Right ventricle myocardium inferior (tissue), 1 donor: Measurements from ENCODE around the gene IKZF2. TPM values are rescaled to one million over a fixed set of nuclear protein-coding genes. Genes with fewer than 3 reads are reported as not detected.

Source experiments
- ATAC-seq: fragments of 200-7000 bp; cut with Tn5 transposase; one replicate; pipeline ENCODE4 v1.9.1; 2020; ENCODE audit warnings: mild to moderate bottlenecking, moderate library complexity
- DNase-seq: peaks from one replicate; pipeline ENCODE4 v3.0.0; 2021; ENCODE audit errors: missing footprints
- intact Hi-C: fragments of 100-400 bp; cut with DNase I; formaldehyde crosslinking; loops from one replicate; pipeline ENCODE4 v1.11.0; 2022
- total RNA-seq: library from RNA; stranded (reverse); fragmentation: NEBNext Ultra II Directional; extraction: Animal tissue kit (Norgen Biotek cat#: 25700); gene quantifications from one replicate; pipeline ENCODE4 v1.2.1, GENCODE V29; 2021
- donor health status: DM: no; HTN: yes; CAD: no; lungs with severe emphysema.

The IKZF2 gene
- total RNA-seq, 1 donor from 2014 or later: 4.7 TPM

DNA sequence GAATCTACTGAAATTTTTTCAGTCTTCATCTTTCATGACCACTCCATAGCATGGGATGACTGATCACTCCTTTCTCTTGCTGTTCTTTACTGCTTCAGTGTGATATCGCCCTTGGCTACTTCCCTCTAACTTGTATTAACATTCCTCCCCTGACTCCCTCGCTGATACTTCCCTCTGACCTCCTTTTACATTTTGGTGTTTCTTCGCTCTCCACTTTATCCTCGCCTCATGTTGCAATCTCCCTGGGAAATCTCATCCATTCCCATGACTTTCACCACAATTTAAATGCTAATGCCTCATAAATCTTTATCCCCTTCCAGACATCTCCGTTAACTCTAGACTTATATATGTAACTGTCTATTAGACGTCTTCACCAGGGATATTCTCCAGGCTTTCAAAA, 167.3 kb downstream of the IKZF2 start:
- intact Hi-C loops: no loop called here
- DNase-seq (no peak), ATAC-seq (no peak)

DNA sequence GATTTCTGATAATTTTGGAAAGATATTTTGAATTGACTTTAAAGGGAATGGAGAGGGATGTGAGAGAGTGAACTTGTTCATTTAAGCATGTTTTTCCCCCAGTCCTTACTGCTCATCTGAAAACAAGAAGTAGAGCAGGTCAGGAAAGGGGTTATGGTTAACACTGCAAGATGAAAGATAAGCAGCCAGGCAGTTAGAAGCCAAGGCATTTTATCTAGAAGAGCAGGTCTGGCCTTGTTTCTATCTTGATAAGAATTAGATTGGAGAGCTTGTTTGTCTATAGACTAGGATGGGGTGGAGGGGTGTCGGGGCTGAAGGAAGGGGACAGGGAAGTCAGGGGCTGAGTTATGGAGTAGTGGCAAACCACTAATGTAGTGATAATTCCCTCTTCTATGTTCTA, 171.6 kb downstream of the IKZF2 start:
- DNase-seq (no peak), ATAC-seq (no peak)
- intact Hi-C loops: no loop called here

DNA sequence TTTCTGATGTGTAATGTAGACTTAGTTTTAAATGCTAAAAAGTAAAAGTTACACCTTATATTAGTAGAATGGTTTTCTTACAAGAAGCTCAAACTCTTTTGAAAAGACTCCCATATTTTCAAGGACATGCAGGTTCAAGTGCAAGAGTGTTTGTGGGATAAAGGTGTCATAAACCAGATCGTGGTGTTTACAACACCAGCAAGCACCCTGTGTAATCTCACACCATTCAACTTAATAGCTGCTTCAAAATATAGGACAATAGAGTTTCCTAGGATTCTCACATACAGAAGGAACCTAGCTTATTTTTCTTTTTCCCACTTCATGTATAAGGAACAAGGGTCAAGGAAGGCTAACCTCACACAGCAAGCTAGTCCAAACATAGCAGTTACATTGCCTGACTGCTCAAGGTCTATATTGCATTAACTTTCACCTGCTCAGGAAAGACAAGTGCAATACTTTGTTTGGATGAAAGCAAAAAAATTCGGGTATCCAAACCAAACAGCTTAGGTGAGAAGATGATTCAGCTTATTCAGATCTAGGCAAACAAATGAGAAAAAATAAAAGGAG, 172.3 kb downstream of the IKZF2 start:
- ATAC-seq (no peak), DNase-seq (no peak)
- intact Hi-C loops: no loop called here

DNA sequence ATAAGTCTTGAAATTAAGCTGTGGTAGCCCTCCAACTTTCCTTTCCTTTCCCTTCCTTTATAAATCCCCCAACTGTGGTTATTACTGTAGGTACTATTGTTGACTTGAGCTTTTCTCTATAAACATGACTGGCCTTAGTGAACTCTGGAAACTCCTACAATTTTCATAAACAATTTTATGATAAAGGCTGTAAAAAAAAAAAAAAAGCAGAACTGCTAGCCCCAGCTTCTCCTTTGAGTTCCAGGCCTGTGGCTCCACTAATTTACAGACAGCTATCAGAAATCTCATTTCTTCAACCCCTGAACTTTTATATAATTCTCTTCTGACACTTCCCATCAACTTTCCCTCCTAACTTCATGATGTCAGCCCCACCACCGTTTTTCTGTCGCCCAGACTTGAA, 174.3 kb downstream of the IKZF2 start:
- ATAC-seq (no peak), DNase-seq (no peak)
- intact Hi-C loops: no loop called here

DNA sequence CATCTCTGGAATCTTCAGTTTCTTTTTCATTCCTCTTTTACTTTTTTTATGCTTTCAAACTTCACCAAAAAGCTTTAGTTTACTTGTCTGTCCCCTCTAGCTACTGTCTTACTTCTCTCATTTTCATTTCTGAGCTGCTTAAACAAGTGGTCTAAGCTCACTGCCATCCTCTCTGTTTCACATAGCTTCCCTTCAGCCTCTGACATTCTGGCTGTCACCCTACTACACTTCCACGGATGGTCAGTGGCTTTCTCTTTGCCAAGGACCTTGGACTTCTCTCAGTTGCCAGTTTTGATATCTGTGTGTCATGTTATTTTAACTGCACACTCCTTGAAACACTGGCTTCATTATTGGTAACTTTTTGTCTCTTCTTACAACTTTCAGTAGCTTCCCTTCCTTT, 176.1 kb downstream of the IKZF2 start:
- ATAC-seq (peak; percentile 56), DNase-seq (no peak)
- intact Hi-C loops: no loop called here

DNA sequence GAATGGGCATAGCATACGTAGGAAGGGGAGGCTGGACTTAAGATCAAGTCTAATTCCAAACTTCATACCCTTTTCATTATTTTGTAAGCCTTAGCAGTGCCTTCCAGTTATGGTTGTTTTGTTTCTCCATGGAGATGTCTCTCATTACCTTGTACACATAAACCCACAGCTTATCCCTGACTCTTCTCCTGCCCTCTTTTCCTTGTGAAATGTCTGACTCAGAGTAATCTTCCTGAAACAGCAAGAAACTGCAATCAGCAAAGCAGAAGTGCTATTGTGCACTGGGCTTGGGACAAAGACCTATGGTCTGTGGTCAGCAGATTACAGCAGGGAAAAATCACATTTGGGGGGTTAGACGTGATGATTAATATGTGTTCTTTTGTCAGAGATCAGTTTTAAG, 176.7 kb downstream of the IKZF2 start:
- intact Hi-C loops: no loop called here
- DNase-seq (no peak), ATAC-seq (no peak)

DNA sequence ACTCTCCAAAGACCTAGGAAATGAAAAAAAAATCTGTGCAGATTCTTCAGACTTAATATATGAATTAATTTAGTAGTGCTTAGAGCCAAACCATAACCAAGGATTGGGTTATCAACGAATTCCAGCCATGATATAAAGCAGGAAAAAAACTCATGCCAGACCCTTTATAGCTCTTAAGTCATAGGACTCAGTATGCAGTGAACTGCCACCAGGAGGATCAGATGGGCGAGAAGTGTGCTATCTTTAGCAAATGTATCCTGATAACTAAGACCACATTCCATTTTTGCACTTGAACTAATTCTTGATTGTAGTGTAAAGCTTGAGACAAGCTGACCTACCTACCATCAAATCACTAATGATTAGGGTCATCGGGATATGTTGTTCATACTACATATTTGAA, 178.1 kb downstream of the IKZF2 start:
- DNase-seq (no peak), ATAC-seq (no peak)
- intact Hi-C loops: no loop called here

DNA sequence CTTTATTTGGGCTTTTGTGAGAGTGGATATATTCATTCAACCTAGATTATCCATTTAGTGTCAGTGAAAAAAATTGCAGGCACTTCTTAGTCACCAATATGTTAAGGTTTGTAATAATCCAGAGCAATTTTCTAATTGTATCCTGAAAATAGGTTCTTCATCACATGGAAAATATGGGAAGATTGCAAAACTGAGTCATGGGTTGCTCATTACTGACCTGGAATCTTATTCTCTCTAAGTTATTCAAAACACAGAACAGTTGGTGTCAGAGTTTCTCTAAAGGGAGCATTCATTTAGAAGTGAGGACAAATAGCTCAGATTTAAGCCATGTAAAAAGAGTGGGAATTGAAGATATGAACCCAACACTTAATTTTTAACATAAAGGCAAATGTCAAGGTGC, 181.3 kb downstream of the IKZF2 start:
- ATAC-seq: no peak
- intact Hi-C loops: no loop called here

DNA sequence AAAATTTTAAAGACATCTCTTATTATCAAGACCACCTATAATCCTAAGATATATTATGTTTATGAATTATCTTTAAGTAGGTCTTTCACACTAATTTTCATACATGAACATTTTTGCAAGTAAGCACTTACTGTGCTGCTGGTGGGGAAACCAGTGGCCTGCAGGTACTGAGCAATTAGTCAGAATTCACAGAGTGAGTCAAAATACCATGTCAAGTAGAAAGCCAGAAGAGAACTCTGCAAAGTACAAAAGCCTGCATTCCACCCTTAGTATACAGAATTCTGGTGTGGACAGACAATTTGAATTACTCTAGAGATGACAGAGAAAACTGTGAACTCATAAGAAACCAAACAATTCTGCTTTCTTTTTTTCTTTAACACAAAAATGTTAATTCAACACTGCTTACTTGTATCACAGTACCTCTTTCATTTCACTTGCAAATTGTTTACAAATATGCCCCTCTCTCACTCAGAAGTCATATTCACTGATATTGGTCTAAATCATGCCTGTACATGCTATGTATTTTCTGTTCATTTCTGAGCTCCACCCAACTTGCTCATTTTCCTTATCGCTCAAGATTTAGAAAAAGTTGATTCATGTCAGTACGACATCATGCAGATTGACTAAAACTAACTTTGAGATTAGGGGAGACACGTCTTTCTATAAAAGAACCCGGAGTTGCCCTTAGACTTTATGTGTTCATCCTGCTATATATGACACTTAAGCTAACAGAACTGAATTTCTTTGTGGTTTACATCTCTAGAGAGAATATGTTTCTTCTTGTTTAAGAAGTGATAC, 182.9 kb downstream of the IKZF2 start:
- intact Hi-C loops: no loop called here
- DNase-seq: no peak
- no peak for ATAC-seq

More for the DNA sequence above, 181.3 kb downstream of the IKZF2 start:
- DNase-seq: no peak

DNA sequence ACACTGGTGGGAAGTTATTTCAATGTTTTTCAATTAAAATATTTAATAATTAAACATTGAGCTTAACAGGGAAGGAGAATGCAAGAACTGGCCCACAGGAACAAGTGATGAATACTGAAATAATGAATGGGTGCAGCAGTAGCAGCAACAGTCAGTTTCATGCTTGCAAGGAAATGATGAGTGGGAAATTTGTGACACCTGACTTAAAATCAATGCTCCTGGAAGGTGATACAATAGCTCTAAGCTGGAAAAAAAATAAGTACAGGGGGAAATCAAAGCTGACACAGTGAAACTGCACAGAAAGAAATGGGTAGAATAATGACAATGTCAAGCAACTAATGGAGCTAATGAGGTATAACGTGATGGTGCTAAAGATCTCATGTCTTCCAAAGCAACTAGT, 184.5 kb downstream of the IKZF2 start:
- DNase-seq (no peak), ATAC-seq (no peak)
- intact Hi-C loops: no loop called here

DNA sequence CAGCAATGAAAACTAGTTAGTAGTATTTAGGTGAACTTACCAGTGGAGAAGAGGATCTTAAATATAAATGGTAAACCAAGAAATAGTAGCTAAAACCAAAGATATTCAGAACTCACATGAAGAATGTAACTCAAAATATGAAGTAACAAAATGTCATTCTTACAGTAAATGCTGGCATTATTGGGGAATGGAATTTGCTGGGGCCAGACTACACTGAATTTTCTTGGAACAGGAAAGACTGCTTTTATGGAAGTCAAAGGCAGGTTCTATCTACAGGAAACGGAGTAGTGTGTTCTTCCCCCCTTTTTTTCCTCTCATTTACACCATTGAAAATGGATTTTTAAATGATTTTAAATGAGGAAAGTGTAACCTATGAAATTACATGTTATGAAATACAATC, 188.7 kb downstream of the IKZF2 start:
- no peak for DNase-seq
- intact Hi-C loops: no loop called here
- no peak for ATAC-seq

DNA sequence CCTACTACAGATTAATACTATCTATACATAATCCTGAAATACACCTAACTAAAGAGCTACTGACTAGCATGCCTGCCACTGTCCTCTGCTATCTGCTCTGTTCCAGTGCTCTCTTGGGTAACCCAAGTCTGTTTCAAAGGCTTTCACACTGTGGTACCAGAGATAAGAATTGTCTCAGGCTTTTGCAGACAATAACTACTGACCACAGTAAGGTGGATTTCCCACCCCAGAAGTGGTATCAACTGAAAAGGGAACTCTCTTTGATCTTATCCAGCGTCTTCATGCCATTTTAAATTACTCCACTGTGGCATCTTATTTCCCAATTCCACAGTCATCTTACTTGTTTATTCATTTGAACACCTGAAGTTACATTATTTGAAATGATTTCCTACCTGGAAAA, 190.2 kb downstream of the IKZF2 start:
- intact Hi-C loops: no loop called here
- ATAC-seq (no peak), DNase-seq (no peak)

DNA sequence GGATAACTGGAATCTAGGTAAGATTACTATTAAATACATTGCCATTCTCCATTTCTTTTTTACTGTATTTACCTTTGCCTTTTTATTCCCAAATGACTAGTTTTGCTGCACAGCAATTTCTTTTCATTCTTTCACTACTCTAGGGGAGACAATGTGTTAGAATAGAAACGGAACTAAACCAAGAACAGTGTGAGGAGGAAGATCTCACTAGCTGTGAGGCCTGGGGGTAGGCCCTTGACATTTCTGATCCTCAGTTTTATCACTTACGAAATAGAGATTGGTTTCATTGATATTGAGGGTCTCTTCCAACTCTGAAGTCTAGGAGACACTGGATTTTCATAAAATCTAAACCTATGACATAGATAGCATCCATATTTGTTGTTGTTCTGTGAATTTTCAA, 191.1 kb downstream of the IKZF2 start:
- ATAC-seq: no peak
- intact Hi-C loops: no loop called here
- DNase-seq: no peak

DNA sequence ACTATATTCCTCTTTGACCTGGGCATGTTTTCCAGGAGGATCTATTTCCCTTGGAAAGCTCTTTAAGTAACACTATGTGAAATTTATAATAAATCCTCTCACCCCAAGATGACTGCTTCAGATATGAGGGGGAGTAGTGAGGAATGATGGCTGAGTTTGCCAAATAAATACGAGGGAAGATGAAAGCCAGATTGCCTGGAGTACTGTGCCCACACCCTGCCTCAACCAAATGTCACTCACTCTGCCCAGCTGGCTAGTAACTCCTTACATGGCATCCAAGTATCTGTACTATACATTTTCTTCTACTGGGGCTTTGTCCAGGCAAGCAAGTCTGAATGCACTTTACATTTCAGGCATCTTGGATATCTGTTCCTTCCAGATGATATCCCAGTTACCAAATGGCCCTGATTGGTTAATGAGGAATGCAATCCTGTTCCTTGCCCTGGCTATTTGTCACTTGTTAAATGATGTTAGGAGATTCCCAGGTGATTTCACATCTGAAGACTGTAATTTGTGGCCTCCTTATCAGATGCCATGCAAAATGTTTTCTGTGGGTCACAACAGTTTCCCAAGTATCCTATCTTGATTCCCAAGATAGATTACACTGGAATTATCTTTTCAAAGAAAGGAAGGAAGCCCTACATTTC, 191.8 kb downstream of the IKZF2 start:
- intact Hi-C loops: no loop called here
- no peak for ATAC-seq
- no peak for DNase-seq

DNA sequence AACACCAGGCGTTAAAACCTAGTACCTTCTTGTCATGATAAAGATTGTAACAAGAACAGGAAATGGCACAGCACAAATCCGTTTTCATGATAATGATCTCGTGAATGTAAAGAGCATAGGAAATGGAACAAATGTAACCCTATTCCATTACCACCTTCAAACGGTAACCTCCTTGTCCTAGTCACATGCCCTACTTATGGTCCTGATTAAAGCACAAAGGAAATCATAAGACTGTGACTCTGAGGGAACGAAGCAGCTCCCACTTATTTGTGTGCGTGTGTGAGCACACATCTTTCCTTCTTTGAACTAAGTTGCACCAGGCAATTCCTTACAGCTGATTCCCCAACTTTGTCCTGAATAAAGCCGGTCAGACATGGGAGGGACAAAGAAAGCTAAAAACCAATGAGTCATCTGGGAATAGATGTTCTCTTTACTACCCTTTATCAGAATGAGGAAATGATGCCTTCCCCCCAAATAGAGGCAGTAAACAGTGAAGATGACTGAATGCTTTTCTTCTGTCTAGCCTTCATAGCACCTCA, 192.6 kb downstream of the IKZF2 start:
- intact Hi-C loops: no loop called here
- DNase-seq (no peak), ATAC-seq (no peak)

DNA sequence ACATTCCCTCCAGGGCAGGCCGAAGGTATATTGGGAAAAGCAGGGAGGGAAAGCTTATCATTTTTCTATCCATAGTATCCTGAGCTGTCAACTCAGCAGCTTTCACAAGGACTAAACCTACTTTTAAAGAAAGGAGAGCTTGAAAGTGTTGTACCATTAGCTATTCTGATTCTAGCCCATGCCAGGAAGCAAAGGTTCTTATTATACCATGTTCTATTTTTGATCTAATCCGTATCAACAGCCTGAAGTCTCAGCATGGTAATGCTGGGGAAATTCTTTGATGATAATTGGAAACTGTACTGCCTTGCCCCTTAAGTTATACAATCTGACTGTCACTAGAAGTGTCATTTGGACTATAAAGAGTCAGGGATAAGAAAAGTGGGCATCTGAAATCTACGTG, 193.3 kb downstream of the IKZF2 start:
- no peak for DNase-seq
- ATAC-seq: no peak
- intact Hi-C loops: no loop called here

DNA sequence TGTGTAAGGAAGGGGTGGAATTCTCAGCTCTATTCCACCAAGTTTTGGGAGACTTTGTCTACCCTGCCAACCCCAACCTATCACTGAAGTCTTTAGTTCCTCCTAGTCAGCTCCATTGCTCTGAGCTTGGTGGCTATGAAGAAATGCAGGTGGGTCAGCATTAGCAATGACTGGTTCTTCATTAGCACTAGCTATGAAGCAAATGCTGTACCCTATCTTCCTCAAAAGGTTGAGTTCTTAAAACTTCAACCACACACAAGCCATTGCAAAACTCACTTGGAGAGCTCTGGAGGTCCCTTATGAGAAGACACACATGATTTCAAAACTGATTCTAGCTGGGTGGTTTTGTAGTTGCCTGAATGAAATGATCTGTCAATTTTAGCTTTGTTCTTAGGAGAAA, 193.8 kb downstream of the IKZF2 start:
- peak; percentile 37 for ATAC-seq

DNA sequence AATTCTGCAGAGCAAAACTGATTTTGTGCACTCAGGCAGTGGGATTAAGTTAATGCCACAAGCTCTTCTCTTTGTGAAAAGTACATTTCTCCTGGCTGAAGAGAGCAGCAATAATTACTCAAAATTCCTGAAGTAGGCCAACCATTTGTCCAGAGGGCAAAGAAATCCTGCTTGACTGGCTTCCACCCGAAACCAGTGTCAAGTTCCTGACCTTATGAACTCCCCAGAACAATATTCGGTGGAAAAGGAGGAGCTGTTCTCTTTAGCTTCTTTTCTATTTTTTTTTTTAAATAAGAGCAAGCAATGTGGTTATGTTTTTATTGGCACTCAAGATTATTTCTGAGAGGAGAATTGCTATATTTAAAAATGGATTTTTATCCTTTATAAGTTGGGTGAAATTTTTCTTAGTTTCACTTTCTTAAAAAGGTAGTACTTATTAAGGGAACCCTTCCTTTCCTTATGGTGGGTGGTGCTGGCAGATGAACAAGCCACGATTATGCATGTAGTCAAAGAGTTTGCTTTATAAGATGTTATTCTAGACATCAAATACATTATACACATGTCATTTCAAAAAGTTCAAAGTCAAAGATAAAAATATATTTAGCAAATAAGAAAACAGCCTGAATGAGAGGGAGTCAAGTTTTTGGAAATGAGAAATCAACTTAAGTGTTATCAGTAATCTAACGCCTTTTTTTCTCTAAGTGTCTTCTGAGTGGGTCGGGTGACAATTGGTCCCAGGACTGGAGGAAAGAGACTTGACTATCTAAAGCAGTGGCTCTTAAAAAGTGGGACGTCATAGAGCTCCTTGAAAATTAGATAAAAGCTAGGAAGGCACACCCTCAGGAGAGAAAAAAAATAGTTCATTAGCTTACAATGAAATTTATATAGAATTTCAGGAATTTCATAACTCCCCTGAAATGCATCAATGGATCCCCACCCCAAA, 194.5 kb downstream of the IKZF2 start:
- intact Hi-C loops: no loop called here
- DNase-seq (no peak), ATAC-seq (no peak)

More for the DNA sequence above, 193.8 kb downstream of the IKZF2 start:
- intact Hi-C loops: no loop called here
- DNase-seq: no peak
